Heart left ventricle (tissue), 16 donors: ENCODE measurements around the gene RUNX1. TPM values are rescaled to one million over a fixed set of nuclear protein-coding genes. Genes with fewer than 3 reads are reported as not detected.

Experiments
- ATAC-seq, 4 donors: fragments of 200-7000 bp; cut with Tn5 transposase; one replicate each; pipeline ENCODE4 v1.9.1; 2020 to 2022; ENCODE audit warnings: moderate library complexity in 4 of 4, mild to moderate bottlenecking in 3 of 4, moderate number of reproducible peaks in 1 of 4
- DNase-seq, 5 donors: peaks; one replicate each; pipeline ENCODE4 v3.0.0-alpha.2; 2020
- H3K27ac ChIP-seq, 12 donors: fragments of 200-600 bp; sonication (generic) in 4 of 12; one replicate each; pipeline versions ENCODE4 v1.5.0 to v1.8.0; 2016 to 2022; ENCODE audit warnings: mild to moderate bottlenecking in 2 of 12
- H3K27me3 ChIP-seq, 9 donors: fragments of 200-600 bp; sonication (generic) in 2 of 9; one replicate each; pipeline versions ENCODE4 v1.5.1 to v1.8.0; 2016 to 2022; ENCODE audit warnings: mild to moderate bottlenecking in 3 of 9
- H3K36me3 ChIP-seq, 9 donors: fragments of 200-600 bp; sonication (generic) in 2 of 9; one replicate each; pipeline versions ENCODE4 v1.5.0 to v1.8.0; 2018 to 2022; ENCODE audit warnings: mild to moderate bottlenecking in 2 of 9
- H3K4me1 ChIP-seq, 12 donors: fragments of 200-600 bp; sonication (generic) in 4 of 12; one replicate each; pipeline versions ENCODE4 v1.5.0 to v1.8.0; 2016 to 2022; ENCODE audit warnings: mild to moderate bottlenecking in 3 of 12
- H3K4me3 ChIP-seq, 12 donors: fragments of 200-600 bp; sonication (generic) in 4 of 12; one replicate each; pipeline versions ENCODE4 v1.5.0 to v1.8.0; 2017 to 2022; ENCODE audit warnings: mild to moderate bottlenecking in 9 of 12, moderate library complexity in 4 of 12
- H3K9me3 ChIP-seq, 12 donors: fragments of 200-600 bp; sonication (generic) in 4 of 12; one replicate each; pipeline versions ENCODE4 v1.5.0 to v1.8.0; 2016 to 2022; ENCODE audit warnings: mild to moderate bottlenecking in 1 of 12
- POLR2A ChIP-seq, 2 donors: fragments of 450-650 bp; IDR thresholded peaks; one replicate each; pipeline ENCODE4 v1.6.1; 2017; ENCODE audit warnings: antibody characterized with exemption in 2 of 2, mild to moderate bottlenecking in 2 of 2, moderate library complexity in 2 of 2
- WGBS, 4 donors: extraction: QIAGEN DNeasy Blood & Tissue Kit in 2 of 4; methylation state at CpG; one replicate each; pipeline versions ENCODE4 v1.1.5 to v1.1.7; 2013 to 2018; 5-methylcytosine and 5-hydroxymethylcytosine counted together
- intact Hi-C, 10 donors: fragments of 100-400 bp; cut with DNase I; formaldehyde crosslinking; loops; one replicate each; pipeline versions ENCODE4 v1.11.1 to v1.14.2; 2022
- polyA plus RNA-seq, 2 donors: library from polyadenylated mRNA; stranded (reverse); fragments of 200-250 nt; gene quantifications; one replicate each; pipeline ENCODE4 v1.2.3, GENCODE V29; 2013
- total RNA-seq, 9 donors: library from RNA; depleted of rRNA in 2 of 9; stranded (reverse); fragments of >200 nt in 2 of 9; fragmentation: NEBNext Ultra II Directional in 3 of 9; extraction: Animal tissue kit (Norgen Biotek cat#: 25700) in 3 of 9; gene quantifications; one replicate each; pipeline versions ENCODE4 v1.1.0 to v1.2.4, GENCODE V29; 2016 to 2023
- TF ChIP-seq, protein P1 (sequence below), 12 donors: fragments of 200-600 bp; sonication (generic) in 4 of 12; IDR thresholded peaks; one replicate each; pipeline versions ENCODE4 v1.5.0 to v1.8.0; 2018 to 2022; ENCODE audit warnings: antibody characterized with exemption in 12 of 12, mild to moderate bottlenecking in 5 of 12
- donor health status: ischemic (EF 13 %, LVEDD 7.1; RV severe dilation, severe dysfunction).
- donor health status: healthy with polysubstance abuse.
- donor health status: DM: no; HTN: yes; CAD: no.
- donor health status: DM: no; HTN: no; CAD: no.
- donor health status: ischemic (EF 25% LVEDD 6.9; RV normal size, moderate dysfunction).
- donor health status: ischemic (EF 25% LVEDD 5.7; RV mildly dilated, moderate dysfunction).
- donor health status: healthy.
- donor health status: DM: yes; HTN: yes; CAD: no.
- donor health status: ischemic (EF 35%, LVEDD 5.7; RV mildly dilated, moderate dysfunction).
- donor health status: nonischemic (EF 11% LVEDD 7.7; RV severe dilation, severe dysfunction).
- donor health status: DM: yes; HTN: yes; CAD: no.
- donor health status: PGD.
- donor health status: ischemic (EF 29% LVEDD 5.4; RV normal size, mild dysfunction).
- donor health status: nonischemic (EF 23%, LVEDD 6.1; RV moderate dilation, normal function).

RUNX1 gene
- total and polyA plus RNA-seq, 11 donors = 0.61 to 54.5 (median 4.1) TPM

DNA sequence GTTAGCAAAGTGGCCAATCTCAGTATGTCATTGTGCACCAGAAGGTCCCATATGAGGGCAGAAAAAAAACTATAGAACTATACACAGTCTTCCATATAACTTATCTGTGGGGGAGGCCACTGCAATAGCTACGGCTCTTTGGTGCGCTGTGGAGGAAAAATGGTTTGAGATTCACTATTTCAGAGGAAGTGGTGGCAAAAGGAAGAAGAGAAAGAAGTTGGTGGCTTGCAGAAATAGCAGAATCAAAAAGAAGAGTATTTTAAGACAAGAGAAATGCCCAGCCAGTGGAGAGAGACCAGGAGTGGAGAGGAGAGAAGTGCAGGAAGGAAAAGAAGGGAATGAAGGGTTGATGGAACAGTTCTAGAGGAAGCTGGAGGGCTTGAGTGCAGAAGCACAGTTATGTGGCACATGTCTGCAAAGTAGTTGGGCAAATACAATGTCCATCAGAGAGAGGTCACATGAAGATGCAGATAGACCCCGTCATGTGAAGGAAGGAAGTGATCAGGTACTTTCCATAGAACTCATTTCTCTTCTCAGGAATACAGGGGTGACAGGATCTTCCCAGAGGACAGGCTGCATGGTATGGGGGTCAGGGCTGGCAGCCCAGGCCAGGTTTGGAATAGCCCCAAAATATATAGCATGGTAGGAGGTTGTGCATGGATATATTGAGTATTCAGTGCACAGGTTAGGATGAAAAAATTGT is 64.6 kb downstream of the RUNX1 start:
- no peaks in the 10 kb centered on the region for H3K36me3 ChIP-seq
- TF ChIP-seq POLR2A (IDR thresholded peaks at IDR 0.05) = no peak
- TF ChIP-seq, protein P1, sequence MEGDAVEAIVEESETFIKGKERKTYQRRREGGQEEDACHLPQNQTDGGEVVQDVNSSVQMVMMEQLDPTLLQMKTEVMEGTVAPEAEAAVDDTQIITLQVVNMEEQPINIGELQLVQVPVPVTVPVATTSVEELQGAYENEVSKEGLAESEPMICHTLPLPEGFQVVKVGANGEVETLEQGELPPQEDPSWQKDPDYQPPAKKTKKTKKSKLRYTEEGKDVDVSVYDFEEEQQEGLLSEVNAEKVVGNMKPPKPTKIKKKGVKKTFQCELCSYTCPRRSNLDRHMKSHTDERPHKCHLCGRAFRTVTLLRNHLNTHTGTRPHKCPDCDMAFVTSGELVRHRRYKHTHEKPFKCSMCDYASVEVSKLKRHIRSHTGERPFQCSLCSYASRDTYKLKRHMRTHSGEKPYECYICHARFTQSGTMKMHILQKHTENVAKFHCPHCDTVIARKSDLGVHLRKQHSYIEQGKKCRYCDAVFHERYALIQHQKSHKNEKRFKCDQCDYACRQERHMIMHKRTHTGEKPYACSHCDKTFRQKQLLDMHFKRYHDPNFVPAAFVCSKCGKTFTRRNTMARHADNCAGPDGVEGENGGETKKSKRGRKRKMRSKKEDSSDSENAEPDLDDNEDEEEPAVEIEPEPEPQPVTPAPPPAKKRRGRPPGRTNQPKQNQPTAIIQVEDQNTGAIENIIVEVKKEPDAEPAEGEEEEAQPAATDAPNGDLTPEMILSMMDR (IDR thresholded peaks at IDR 0.05) = no peak
- H3K9me3 ChIP-seq = no peaks in the 10 kb centered on the region
- H3K27me3 ChIP-seq = peaks cover 0 to 13% (median 0%) of the 10 kb centered on the region in 9 donors
- DNase-seq (no peak), ATAC-seq (no peak)
- peak overlapping the region in 1 of 12 donors; percentile 62 for H3K27ac ChIP-seq
- intact Hi-C loops = no loop called here
- 77 to 84% (median 81%) methylated on average over 3 of the region's 3 CpGs for WGBS, 4 donors
- H3K4me3 ChIP-seq = no peak overlapping the region
- H3K4me1 ChIP-seq = peaks cover 0 to 60% (median 0%) of the 10 kb centered on the region in 12 donors

DNA sequence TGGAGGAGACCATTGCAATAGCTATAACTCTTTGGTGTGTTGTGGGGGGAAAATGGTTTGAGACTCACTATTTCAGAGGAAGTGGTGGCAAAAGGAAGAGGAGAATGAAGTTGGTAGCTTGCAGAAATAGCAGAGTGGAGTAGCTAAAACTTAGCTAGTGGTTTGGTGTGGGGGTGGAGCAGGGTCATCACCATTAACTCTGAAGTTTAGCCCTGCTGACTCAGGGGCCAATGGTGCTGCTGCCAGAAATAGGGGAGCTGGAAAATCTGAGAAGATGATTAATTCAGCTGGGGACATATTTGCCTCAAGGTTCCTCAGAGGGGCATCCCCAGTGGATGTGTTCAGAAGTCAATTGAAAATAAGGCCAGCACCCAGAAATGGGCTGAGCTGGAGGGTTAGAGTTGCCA is 65.4 kb downstream of the RUNX1 start:
- H3K27ac ChIP-seq = peak overlapping the region in 1 of 12 donors; percentile 62
- peak in 1 of 4 donors; percentile 55 for ATAC-seq
- intact Hi-C loops = no loop called here

DNA sequence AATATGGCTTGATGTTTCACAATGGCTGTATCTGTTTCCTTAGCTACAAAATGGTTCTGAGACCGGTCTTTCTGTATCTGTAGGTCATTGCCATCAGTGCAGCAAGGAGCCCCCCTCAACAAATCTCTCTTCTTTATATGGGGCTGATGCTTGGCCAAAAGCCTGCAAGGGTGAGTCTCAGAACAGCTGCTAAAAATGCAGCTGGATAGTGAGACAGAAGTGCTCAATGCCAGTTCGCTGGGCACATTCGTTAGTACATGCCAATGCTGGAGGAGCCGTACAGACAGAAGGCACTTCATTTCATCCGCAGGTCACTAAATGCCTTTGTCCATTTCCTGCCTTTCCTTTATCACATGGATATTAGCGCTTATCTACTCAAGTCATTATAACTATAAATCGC is 67.3 kb downstream of the RUNX1 start:
- Histone ChIP-seq H3K9me3 (no peaks in the 10 kb centered on the region), H3K27ac (no peak overlapping the region), H3K4me1 (peaks cover 0 to 40% (median 0%) of the 10 kb centered on the region in 12 donors), H3K36me3 (no peaks in the 10 kb centered on the region), H3K4me3 (no peak overlapping the region), H3K27me3 (peaks cover 0 to 6% (median 0%) of the 10 kb centered on the region in 9 donors)
- 92 to 95% (median 93%) methylated on average over 7 of the region's 7 CpGs for WGBS, 4 donors
- intact Hi-C loops = no loop called here
- ATAC-seq (no peak), DNase-seq (no peak)
- TF ChIP-seq POLR2A (IDR thresholded peaks at IDR 0.05) = no peak
- TF ChIP-seq, protein P1 (IDR thresholded peaks at IDR 0.05) = no peak

More for the DNA sequence above, 65.4 kb downstream of the RUNX1 start:
- TF ChIP-seq, protein P1 (IDR thresholded peaks at IDR 0.05) = no peak
- TF ChIP-seq POLR2A (IDR thresholded peaks at IDR 0.05) = no peak
- Histone ChIP-seq H3K27me3 (peaks cover 0 to 9% (median 0%) of the 10 kb centered on the region in 9 donors), H3K4me1 (peaks cover 0 to 58% (median 0%) of the 10 kb centered on the region in 12 donors), H3K36me3 (no peaks in the 10 kb centered on the region), H3K4me3 (no peak overlapping the region), H3K9me3 (no peaks in the 10 kb centered on the region)
- DNase-seq = no peak

DNA sequence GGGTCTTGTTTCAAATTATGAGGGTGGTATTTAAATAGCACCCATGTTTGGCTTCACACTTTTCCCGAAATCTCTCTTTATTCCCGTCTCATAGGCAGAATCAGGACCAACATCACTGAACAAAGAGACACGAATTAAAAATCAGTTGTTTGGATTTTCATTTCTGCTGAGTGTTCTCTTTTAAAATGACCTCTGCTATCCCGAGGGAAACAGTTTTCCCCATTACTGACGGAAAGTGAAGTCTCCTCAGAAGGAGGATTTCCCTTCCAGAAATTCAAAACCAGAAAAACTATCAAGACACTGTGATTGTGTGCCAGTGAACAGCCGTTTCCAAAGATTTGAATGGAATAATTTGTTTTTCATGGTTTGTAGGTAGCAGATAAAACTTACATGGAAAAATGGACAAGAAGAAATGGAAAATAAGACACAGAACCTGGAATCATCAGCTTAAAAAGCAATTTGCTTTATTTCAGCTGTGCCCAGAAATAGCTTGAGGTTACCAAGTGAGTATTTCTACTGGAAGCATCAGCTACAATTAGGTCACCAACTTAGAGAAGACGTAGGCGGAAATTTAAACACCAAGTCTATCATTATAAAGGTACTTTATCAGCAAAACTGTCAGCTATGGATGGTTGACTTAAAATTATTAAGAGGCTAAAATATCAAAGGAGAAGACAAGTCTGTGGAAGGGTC is 68.5 kb downstream of the RUNX1 start:
- Histone ChIP-seq H3K9me3 (no peaks in the 10 kb centered on the region), H3K27ac (peak overlapping the region in 3 of 12 donors; percentile 34 to 37 (median 35)), H3K4me1 (peaks cover 0 to 29% (median 0%) of the 10 kb centered on the region in 12 donors), H3K36me3 (no peaks in the 10 kb centered on the region), H3K4me3 (no peak overlapping the region), H3K27me3 (peaks cover 0 to 6% (median 0%) of the 10 kb centered on the region in 9 donors)
- ATAC-seq = no peak
- 50 to 62% (median 55%) methylated on average over 8 of the region's 8 CpGs for WGBS, 4 donors
- DNase-seq = no peak
- intact Hi-C loops = no loop called here
- no peak for TF ChIP-seq POLR2A (IDR thresholded peaks at IDR 0.05)
- TF ChIP-seq, protein P1 (IDR thresholded peaks at IDR 0.05) = no peak
